Brain pericyte (primary cell): Measurements from ENCODE around the gene GRIK3.

ENCODE experiments used
- DNase-seq: peaks from one replicate; pipeline ENCODE4 v3.0.0-alpha.2; 2012; ENCODE audit warnings: low read depth, low spot score

Gene GRIK3

GRCh38 chr1:37043101-37043500 lies 8.8 kb upstream of the GRIK3 start:
- DNase-seq: no peak

GRCh38 chr1:37042506-37042905 lies 8.2 kb upstream of the GRIK3 start:
- no peak for DNase-seq

GRCh38 chr1:37041483-37041882 lies 7.2 kb upstream of the GRIK3 start:
- DNase-seq: no peak

DNA sequence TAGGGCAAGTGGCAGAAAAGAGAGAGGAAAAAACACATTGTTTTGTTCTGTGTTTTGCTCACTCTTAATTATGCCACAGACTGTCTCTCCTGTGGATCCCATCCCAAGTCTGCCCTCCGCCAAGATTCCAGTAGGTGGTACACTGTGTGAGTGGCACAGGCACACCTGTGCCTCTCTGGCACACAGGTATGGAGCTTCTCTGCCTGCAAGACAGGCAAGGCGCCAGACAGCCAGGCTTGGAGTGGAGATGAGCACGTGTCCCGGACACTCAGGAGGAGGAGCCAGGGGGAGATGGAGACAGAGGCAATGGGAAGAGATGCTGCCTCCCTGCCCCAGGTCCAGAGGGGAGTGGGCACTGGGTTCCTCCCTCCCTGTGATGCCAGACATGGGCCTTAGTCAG lies 6.5 kb upstream of the GRIK3 start:
- DNase-seq: no peak

GRCh38 chr1:37040261-37040660 lies 5.9 kb upstream of the GRIK3 start:
- DNase-seq: no peak

DNA sequence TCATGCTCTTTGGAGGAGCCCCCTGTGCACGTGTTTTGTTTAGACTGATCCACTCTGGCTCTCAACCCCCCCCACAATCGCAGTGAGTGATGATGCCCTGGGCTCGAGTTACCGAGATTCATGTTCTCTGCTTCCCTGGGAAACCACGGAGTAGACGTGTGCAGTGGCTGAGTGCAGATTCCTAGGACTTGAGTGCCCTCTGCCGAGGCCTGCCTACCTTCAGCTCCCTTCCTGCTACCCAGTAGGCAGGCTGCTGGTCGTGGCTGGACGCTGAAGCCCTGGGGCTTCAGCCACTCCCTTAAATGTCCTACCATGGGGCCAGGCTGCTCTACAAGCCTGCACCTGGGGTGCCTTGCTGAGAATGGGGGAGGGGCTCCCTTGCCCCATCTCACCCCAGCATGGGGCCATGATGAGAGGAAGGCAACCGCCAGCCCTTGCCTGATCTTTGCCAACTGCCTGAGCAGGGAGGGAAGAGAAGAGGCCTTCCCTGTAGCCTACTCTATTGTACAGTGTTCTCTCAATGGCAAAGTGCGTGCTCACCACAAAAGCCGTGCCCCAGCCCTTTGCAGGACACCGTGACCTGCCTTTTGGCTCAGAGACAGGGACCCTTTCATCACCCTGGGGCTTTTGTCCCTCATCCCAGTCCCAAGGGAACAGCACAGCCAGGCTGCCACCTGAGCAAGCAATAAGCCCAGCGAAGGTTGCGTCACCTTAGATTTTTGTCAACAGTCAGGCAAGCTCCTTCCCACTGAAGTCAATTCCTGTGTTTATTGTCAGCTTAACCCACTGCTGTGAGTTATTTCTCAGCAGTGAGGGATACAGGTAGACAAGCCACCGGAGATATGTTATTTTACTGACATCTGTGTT lies 4.1 kb upstream of the GRIK3 start:
- DNase-seq: no peak

GRCh38 chr1:37037690-37038089 lies 3.4 kb upstream of the GRIK3 start:
- no peak for DNase-seq

GRCh38 chr1:37036667-37037053 lies 2.3 kb upstream of the GRIK3 start:
- DNase-seq: no peak

DNA sequence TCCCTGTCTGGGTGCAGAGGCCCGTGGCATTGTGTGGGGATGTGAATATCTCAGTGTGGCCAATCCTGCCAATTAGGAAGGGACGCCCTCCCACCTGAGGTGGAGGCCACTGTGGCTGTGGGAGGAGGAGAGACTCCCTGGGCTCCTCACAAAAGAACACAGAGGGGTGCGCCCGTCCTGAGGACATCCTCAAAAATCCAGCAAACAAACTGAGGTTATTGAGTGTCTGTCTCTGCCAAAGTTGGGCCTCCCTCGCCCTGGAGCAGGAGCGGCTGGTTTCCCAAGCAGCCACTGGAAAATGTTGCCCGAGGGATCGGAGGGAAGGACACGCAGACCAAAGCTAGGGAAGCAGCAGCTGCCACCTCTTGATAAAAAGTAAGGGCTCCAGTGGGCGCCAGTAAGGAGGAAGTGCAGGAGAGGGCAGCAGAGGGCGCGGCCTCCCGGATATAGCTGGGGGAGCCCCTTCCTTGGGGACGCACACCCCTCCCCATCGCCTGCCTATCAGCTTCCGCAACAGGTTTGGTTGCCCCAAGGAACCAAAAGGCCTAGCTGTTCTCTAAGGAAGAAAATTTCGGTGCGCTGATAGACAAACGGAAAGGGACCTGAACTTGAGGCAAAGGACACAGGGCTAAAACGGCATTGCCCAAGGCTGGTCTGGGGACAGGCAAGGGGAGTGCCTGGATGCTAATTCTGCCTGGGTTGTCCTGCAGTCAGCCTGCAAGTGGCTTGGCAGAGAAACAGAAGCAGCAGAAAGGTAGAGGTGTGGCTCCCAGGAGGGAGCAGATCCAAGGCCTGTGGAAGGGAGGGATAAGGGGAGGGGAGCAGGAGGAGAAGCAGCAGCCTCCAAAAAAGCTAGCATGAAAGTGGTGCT lies 1.7 kb upstream of the GRIK3 start:
- DNase-seq: no peak

DNA sequence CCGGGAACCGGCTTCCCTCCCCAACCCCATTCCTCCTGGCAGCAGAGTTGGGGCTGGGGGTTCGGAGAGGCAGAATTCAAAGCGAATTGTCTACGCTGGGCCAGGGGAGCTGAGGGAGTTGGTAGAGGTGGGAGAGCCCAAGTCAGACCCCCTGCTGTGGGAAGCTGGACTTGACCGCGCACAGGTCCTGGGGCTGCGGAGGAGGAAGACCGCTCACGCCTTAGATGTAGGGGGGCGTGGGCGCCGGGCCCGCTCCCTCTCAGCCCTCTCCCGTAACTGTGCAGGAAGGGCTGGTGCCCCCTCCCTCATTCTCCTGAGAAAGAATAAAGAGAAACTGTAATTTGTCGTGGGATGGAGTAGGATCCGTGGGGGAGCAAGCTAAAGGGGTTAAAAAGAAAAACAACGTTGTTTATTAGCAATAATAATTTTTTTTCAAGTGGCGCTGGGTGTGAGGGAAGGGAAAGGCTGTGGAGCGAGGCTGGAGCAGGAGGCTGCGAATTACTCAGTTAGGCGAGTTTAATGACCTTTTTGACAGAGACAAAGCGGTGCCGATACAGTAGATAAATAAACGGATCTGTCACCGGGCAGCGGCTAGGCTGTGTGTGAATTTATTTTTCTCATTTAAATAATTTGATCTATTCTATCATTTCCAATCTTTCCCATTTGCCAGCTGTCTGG lies 838 bp upstream of the GRIK3 start:
- DNase-seq: no peak

GRCh38 chr1:37033355-37034101 lies 787 bp downstream of the GRIK3 start:
- no peak for DNase-seq

GRCh38 chr1:37032660-37033354 lies 1.5 kb downstream of the GRIK3 start:
- DNase-seq: no peak

- no peak for DNase-seq
Measured at GRCh38 chr1:37031871-37032270, 2.4 kb downstream of the GRIK3 start.

- no peak for DNase-seq
Measured at GRCh38 chr1:37031429-37031828, 2.9 kb downstream of the GRIK3 start.

GRCh38 chr1:37028981-37029617 lies 5.2 kb downstream of the GRIK3 start:
- DNase-seq: no peak

GRCh38 chr1:37021502-37021901 lies 12.8 kb downstream of the GRIK3 start:
- DNase-seq: no peak

DNA sequence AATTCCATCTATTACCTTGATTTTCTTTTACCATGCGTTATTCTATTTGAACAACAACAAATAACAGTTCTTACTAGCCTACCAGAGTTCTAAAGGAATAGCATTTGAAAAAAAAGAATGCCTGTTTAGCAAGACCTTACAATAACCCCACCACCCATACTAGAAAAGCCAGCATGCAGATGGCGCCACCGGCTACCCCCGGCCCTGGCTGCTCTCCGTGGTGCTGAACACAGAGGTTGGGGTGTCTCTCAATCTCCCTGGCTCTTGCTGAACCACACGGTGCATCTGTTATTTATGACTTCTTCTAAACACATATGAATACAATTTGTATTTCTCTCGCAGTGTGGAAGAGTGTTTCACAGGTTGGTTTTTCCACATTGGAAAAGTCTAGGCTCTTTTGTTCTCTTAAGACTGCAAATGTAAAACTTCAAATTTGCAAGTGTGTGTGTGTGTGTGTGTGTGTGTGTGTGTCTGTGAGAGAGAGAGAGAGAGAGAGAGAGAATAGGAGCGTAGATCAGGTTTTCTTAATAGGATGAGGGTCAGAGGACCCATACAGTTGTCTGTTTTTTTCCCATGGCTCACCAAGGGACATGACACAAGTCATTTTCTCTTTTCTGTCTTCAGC lies 13.6 kb downstream of the GRIK3 start:
- no peak for DNase-seq

GRCh38 chr1:37018510-37018909 lies 15.8 kb downstream of the GRIK3 start:
- no peak for DNase-seq

DNA sequence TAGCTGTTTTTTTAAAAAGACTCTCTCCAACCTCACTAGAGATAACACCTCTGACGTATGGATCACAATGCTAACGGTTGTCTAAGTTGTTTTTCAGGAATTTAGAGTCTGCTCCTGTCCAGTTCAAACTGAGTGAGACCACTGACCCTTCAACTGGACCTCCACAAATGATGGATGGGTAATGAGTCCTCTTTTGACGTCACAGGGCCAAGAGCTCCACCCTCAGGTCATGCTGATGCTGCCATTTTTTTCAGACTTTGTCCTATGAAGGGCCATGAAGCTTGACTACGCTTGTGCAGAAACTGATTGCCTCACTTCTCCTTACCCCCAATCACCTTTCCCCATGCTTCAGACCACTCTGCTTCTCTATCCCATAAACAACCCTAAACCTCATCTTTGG lies 16.6 kb downstream of the GRIK3 start:
- DNase-seq: no peak

- DNase-seq: no peak
Measured at GRCh38 chr1:37016121-37016520, 18.2 kb downstream of the GRIK3 start.
